Activated CD8-positive, alpha-beta memory T cell treated with anti-CD3 and anti-CD28 coated beads for 36 hours (primary cell): ENCODE measurements around the gene GRK7. TPM values are rescaled to one million over a fixed set of nuclear protein-coding genes. Genes with fewer than 3 reads are reported as not detected.

Experiments
- CTCF ChIA-PET: fragments of 350-600 bp; sonication (Branson Sonifier 250); formaldehyde crosslinking; loops from one replicate; lab custom pipeline; 2021; ENCODE audit warnings: antibody characterized with exemption; lab: Charles Lee
- POLR2A ChIA-PET: fragments of 350-600 bp; sonication (Branson Sonifier 250); formaldehyde crosslinking; loops from one replicate; lab custom pipeline; 2021; ENCODE audit warnings: antibody characterized with exemption; lab: Charles Lee
- total RNA-seq, 2 experiments: library from RNA; stranded (reverse); gene quantifications; one replicate each; pipeline ENCODE4 v1.2.3, GENCODE V29; 2021

Gene GRK7
- total RNA-seq, 2 experiments from 2014 or later = 0.04 TPM; not detected in 1

- POLR2A ChIA-PET = no interaction called here
- CTCF ChIA-PET = no interaction called here
These were observed 41.8 kb downstream of the GRK7 start for GRCh38 chr3:141804778-141805639.

GRCh38 chr3:141807277-141808033, 44.2 kb downstream of the GRK7 start:
- CTCF ChIA-PET = no interaction called here
- POLR2A ChIA-PET = no interaction called here

- POLR2A ChIA-PET = no interaction called here
- CTCF ChIA-PET = no interaction called here
These were observed 45.4 kb downstream of the GRK7 start for GRCh38 chr3:141808586-141808985.

- ChIA-PET POLR2A (no interaction called here), CTCF (no interaction called here)
These were observed 47.0 kb downstream of the GRK7 start for GRCh38 chr3:141810161-141810560.

- POLR2A ChIA-PET = no interaction called here
- CTCF ChIA-PET = no interaction called here
These were observed 48.1 kb downstream of the GRK7 start for GRCh38 chr3:141811348-141811747.

DNA sequence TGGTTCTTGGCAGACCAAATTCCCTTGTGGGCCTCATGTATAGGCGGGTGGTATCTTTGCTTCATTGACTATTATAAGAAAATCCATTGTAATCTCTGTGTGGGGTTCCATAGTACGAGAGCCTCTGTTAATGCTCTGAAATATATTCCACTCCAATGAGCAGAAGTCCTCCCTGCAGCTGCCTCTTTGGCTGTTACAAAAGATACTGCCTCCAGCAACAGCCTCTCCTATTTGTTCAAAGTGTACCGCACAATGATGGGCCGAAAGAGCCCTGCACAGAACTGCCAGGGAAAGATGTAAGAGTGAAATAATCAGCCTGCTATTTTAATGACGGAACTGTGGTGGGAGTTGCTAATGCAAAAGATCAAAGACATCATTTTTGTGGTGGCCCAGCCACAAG, 48.9 kb downstream of the GRK7 start:
- ChIA-PET CTCF (no interaction called here), POLR2A (no interaction called here)

DNA sequence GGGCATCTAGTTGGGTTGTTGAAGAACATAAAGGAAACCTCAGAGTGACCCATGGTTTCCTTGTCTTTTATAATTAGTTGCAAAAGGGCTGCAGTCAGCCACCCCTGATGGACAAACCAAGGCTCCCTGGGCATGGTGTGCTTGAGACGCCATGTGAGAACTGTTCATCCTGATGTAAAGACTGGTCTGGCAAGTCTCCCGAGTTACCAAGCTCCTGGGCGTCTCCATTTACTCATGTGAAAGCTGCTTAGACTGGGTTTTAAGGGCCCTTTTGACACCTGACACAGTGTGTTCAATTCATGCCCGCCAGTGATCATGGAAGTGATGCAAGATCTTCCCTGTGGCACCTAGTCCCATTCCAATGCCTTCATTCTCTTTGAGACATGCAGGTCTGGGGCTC, 49.4 kb downstream of the GRK7 start:
- ChIA-PET POLR2A (no interaction called here), CTCF (no interaction called here)

Other genes starting within 250 kb of the GRK7 start
- gene RNF7, start 25.1 kb upstream of the GRK7 start, total RNA-seq = 10 to 100 TPM; 63.4 to 63.7 TPM
- 100 to 1,000 TPM; 226 to 235 TPM for gene ATP1B3, start 113.2 kb downstream of the GRK7 start, total RNA-seq